ENCODE measurements around the gene MRFAP1.

DNA sequence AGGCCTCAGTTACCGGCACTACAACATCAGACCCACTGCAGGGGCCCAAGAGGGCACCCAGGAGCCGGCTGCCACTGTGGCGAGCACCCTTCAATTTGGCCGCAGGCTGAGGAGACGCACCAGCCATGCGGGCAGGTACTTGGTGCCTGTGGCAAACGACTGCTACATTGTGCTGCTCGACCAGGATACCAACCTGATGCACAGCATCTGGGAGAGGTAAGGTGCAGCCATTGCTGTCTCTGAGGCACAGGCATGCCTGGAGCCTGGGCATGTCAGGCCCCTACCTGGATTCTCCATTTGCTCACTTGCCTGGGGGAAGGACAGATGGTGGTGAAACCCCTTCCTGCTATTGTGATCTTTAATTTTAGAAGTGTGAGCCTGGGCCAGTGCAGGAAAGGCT is 35.4 kb upstream of the MRFAP1 start:
- TF ChIP-seq, protein P1, sequence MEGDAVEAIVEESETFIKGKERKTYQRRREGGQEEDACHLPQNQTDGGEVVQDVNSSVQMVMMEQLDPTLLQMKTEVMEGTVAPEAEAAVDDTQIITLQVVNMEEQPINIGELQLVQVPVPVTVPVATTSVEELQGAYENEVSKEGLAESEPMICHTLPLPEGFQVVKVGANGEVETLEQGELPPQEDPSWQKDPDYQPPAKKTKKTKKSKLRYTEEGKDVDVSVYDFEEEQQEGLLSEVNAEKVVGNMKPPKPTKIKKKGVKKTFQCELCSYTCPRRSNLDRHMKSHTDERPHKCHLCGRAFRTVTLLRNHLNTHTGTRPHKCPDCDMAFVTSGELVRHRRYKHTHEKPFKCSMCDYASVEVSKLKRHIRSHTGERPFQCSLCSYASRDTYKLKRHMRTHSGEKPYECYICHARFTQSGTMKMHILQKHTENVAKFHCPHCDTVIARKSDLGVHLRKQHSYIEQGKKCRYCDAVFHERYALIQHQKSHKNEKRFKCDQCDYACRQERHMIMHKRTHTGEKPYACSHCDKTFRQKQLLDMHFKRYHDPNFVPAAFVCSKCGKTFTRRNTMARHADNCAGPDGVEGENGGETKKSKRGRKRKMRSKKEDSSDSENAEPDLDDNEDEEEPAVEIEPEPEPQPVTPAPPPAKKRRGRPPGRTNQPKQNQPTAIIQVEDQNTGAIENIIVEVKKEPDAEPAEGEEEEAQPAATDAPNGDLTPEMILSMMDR (conservative IDR thresholded peaks at IDR 0.05) = no peak
- TF ChIP-seq ZFX (IDR thresholded peaks at IDR 0.05) = no peak
